GM19455 (cell line): ENCODE measurements around the gene KPNA1.
A peak's percentile ranks its signal among the peaks of the same experiment; 100 is the strongest.
"Not testable (repeated sequence)": the region's sequence is repeated elsewhere in the genome, so short reads cannot be mapped to it uniquely, and the experiment has no call there.

ENCODE experiments used
- ATAC-seq: cut with Tn5 transposase; IDR thresholded peaks from one replicate; pipeline ENCODE4 v1.9.1; 2021; ENCODE audit not compliant: unreplicated experiment

Gene KPNA1

DNA sequence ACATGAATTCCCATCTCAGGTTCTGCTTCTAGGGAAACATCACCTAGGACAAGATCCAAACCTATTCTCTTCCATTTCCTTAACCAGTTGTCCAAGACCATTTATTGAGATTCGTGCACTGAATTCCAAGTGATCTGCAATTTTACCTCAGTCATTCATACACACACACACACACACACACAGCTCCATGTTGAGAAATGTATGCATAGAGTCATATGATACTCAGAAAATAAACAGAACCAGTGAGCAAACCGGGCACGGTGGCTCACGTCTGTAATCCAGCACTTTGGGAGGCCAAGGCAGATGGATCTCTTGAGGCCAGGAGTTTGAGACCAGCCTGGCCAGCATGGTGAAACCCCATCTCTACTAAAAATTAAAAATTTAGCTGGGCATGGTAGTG, 6.1 kb upstream of the KPNA1 start:
- no peak for ATAC-seq

DNA sequence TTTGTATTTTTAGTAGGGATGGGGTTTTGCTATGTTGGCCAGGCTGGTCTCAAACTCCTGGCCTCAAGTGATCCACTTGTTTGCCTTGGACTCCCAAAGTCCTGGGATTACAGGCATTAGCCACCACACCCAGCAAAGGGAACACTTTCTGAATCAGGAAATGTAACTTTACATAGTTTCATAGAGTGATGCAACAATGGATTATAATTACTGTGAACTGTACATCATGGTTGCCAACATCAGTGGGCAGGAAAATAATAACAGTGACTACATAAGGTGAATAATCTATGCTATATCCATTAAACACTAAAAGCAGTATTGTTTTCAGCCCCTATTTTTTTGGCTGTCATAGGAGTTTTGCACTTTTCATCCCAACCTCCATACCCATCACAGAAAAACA, 5.0 kb upstream of the KPNA1 start:
- ATAC-seq = no peak

DNA sequence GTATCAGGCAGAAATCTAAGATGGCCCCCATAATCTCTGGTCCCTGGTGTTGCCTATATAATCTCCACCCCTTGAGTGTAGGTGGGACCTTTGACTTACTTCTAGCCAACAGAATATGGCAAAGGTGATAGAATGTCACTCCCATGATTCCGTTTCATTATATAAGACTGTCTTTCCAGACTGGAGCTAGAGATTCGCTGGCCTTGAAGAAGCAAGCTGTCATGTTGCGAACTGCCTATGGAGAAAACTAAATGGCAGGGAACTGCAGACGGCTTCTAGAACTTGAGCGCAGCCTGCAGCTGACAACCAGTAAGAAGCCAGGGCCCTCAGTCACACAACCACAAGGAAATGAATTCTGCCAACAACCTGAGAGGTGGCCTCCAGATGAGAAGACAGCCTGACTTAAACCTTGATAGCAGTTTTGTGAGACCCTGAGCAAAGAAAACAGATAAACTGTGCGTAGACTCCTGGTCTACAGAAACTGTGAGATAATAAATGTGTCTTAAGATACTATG, 2.2 kb upstream of the KPNA1 start:
- no peak for ATAC-seq

DNA sequence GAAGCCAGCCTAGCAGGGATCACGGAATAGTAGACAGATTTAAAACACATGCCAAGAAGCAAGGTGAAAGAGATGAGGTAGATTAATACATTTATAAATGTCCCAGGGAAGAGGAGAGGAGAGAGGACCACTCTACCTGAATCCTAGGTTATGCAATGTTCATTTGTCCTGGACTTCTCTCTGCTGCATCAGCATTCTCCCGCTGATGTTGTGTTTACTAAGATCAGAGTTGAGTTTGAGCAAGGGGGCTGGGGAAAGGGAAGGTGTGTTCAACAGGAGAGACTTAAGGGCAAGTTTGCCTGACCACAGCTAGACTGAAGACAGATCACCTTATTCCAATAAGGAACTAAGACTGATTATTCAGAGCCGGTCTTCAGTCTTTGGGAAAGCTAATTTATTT, 1.1 kb upstream of the KPNA1 start:
- ATAC-seq = no peak

DNA sequence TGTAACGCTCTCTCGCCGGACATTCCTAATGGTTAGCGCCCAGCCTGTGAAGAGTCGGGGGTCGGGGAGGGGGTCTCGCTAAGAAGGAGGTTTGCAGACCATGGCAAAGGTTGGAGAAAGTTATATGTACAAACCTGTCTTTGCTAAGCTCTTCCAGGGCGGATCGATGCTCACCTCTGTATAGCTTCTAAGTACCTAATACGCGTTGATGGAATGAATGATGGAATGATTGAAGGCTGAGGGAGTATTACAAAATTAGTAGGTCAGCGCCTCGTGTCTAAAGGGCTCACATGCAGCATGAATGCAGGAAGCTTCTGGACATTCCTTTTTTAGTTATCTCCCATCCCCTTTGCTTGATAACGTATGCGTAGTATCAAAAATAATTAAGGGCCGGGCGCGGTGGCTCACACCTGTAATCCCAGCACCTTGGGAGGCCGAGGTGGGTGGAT, 305 bp upstream of the KPNA1 start:
- ATAC-seq = no peak

DNA sequence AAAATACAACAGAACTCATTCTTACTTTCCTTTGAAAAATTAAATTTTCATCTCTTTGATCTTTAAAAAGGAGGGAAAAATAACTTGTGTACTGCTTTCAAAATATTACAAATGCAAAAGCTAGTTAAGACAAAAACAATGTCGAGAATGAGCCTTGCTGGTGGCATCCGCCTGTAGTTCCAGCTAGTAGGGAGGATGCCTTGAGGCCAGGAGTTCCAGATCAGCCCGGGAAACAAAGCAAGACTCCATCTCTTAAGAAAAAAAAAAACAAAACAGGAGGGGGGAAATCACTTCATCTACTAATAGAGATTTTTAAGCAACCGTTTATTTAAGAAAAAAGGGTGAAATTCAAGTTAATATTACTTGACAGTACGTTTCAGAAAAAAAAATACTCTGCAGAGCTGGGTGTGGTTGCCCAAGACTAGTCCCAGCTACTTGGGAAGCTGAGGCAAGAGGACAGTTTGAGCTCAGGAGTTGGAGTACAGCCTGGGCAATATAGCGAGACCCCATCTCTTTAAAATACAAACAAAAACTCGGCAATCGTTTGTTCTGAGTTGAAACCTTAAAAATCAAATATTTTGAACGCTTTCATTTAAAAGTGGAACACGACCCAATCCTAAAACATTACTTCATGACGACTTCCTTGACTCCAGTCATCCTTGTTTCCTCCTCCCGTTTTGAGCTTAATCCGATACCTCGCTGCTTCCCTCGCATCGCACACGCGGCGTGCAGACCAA, 1.2 kb downstream of the KPNA1 start:
- no peak for ATAC-seq

DNA sequence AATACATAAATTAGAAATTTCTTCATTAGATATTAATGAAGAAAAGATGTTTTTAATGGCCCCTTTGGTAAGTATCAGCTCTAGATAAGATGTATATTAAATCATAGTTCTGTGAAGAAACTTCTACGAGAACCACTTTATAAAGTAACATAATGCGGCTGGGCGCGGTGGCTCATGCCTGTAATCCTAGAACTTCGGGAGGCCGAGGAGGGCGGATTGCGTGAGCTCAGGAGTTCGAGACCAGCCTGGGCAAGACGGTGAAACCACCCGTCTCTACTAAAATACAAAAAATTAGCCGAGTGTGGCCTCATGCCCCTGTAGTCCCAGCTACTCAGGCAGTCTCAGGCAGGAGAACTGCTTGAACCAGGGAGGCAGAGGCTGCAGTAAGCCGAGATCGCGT, 2.5 kb downstream of the KPNA1 start:
- ATAC-seq = no peak

DNA sequence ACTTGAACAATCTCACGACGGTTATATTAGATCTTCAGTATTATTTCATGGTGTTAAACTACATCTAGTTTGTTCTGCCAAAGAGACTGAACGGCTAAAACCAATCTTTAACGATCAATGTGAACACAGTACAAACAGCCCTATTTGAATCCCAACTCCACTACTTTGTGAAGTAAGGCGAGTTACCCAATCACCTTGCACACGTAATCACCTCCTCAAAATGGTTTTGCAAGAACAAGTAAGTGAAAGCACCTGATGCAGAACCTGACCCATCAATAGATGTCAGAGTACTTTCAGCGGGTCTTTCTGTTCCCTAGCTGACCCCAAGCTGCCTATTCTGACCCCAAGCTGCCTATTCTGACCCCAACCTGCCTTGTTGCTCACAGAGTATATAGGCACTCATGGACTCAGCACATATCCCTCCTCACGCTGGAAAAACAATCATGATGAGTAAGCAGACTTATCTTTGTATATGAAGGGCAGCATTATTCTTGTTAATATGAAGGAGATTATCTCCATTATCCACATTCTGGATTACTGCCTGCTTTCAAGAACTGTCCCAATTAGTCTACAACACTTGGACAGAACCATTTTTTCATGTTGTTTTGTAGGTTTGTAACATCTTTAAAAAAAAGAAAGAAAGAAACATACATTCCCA, 3.7 kb downstream of the KPNA1 start:
- ATAC-seq = no peak

DNA sequence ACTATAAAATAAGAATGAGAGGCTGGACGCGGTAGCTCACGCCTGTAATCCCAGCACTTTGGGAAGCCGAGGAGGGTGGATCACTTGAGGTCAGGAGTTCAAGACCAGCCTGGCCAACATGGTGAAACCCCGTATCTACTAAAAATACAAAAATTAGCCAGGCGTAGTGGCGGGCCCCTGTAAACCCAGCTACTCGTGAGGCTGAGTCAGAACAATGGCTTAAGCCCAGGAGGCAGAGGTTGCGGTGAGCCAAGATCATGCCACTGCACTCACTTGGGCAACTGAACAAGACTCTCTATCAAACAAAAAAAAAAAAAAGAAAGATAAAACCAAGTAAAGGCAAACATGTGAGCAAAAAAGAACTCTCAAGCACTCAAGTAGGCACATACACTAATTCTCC, 5.8 kb downstream of the KPNA1 start:
- not testable (repeated sequence) for ATAC-seq

DNA sequence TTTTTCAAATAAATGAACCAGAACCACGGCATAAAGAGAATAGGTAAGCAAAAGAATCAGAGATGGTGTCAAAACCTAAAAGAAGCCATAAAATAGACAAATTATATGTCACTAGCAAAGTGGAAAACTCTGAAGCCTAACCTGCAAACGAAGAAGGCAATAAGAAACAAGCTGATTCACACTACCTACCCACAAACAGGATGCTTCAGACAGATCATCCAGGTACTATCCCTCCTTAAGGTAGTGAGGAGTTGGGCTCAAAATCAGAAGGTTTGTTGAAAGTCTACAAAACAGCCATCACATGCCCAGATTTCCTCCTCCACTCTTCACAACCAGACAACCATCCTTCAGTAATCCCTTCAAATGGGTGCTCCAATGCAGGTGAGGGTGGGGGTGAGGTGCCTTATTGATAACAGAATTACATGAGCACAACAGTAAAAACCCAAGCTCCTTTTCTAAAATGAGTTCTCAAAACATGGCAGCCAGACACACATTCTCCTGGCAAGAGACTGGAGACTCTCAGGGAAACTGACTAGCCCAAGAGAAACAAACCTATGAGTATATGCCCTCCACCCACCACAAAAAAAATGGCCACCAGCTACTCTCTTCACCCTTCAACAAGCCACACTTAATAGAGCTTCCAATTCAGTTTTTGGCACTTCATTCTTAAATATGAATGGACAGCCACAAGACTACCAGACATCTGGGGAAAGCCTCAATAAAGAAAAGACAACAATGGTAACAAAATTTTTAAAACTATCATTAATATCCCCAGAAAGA, 6.4 kb downstream of the KPNA1 start:
- no peak for ATAC-seq

DNA sequence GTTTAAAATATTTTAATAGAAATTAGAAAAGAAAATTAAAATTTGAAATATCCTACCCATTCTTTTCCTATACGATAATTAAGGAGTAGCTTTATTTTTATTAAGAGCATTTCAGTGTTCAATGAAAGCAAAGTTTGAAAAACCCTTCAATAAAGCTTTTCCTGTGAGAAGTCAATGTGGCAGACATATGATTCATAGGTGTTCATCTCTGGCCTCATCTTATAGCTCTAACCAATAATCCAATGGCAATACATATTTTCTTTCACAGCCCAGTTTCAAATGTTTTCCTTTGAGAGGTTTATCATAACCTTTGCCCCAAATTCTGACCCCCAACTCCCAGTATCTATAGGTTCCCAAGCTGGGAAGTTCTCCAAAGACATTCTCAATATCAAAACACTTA, 8.3 kb downstream of the KPNA1 start:
- ATAC-seq = no peak

DNA sequence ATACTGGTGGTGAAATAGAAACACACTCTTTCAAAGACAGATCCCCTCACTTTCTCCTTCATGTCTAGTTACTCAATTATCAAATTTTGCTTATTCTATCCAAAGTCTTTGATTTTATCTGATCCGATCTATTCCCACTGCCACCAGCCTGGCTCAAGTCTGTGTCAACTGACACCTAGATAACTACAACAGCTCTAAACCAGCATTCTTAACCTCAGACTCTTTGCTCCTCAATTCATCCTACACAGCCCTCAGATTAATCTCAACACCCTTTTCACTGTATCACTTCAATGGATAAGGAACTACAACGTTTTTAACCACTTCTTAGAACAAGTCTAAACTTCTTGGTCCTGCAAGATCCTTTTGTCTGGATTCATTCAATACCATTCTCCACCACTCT, 9.1 kb downstream of the KPNA1 start:
- no peak for ATAC-seq

DNA sequence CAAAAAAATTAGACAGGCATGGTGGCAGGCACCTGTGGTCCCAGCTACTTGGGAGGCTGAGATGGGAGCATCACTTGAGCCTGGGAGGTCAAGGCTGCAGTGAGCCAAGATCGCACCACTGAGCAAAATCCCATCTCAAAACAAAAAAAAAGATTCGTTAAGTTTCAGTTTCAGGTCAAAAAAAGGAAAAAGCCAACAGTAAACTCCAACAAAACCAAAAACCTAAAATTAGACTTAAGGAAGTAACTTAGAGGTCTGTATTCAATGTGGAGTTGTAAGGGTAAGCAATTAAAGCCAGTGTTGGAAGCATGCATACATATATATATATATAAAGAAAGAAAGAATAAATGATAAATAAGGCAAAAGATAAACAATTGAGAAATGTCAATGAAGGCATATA, 11.8 kb downstream of the KPNA1 start:
- ATAC-seq = no peak

DNA sequence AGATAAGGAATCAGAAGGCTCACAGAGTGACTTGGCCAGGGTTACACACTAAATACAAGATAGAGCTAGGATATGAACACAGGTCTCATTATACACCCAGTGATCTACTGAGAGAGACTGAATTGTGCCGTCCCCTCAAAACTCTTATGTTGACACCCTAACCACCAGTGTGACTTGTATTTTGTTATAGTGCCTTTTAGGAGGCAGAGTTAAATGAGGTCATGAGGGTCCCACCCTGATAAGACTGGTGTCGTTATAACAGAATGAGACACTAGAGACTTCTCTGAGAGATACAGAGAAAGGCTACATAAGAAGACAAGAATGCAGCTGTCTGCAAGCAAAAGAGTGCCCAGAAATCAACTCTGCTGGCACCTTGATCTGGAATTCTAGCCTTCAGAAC, 12.6 kb downstream of the KPNA1 start:
- no peak for ATAC-seq

DNA sequence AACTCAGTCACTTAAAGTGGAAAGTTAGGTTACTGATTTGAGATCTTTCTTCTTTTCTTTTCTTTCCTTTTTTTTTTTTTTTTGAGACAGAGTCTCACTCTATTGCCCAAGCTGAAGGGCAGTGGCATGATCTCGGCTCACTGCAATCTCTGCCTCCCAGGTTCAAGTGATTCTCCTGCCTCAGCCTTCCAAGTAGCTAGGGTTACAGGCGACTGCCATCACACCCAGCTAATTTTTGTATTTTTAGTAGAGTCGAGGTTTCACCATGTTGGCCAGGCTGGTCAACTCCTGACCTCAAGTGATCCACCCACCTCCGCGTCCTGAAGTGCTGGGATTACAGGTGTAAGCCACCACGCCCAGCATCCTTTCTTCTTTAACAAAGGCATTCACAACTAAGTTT, 13.8 kb downstream of the KPNA1 start:
- not testable (repeated sequence) for ATAC-seq

DNA sequence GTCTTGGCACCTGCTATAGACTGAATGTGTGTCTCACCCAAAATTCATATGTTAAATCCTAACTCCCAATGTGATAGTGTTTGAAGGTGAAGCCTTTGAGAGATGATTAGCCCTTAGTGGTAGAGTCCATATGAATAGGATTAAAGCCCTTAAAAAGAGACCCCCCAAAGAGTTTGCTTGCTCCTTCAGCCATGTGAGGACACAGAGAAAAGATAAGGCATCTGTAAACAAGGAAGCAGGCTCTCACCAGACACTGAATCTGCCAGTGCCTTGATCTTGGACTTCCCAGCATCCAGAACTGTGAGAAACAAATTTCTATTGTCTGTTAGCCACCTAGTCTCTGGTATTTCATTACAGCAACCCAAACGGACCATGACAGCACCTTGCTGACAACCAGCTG, 16.6 kb downstream of the KPNA1 start:
- ATAC-seq = no peak

DNA sequence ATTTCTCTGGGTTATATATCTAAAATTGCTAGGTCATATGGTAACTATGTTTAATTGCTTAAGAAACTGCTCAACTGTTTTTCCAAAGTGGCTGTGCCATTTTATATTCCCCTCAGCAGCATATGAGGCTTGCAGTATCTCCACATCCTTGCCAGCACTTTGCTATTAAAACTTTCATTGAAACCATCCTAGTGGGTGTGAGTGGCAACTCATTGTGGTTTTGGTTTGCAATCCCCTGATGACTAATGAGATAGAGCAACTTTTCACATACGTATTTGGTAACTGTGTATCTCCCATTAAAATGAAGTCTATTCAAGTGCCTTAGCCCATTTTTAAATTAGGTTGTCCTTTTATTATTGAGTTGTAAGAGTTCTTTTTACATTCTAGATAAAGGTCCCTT, 17.3 kb downstream of the KPNA1 start:
- ATAC-seq = peak; percentile 85

DNA sequence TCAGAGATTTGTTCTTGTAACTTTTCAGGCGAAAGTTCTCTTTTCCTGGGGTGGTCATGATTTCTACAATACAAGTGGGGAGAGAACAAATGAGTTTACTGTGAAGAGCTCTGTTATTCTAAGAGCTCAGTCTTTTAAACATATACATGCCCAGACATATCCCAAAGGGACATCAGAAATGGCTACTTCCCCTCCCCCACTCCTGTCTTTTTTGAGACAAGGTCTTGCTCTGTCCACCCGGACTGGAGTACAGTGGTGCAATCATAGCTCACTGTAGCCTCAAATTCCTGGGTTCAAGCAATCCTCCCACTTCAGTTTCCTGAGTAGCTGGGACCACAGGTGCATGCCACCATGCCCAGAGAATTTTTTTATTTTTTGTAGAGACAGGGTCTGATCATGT, 18.2 kb downstream of the KPNA1 start:
- ATAC-seq = no peak

DNA sequence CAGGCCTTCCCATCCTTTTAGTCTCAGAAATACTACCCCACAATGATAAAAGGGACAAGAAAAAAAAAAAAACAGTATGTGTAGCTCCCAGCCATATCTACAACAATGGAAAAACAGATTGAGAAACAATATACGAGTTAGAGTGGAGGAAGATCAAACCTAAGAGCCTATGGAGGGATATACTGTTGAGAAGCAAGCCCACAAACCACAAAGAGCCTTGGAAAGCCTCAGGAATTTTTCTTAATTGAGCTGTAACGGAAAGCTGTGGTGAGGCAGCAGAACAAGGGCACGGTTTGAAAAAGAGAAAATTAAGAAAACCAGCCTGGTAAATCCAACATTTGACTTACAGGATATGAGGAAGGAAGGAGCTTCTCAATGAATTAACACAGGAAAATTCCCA, 21.4 kb downstream of the KPNA1 start:
- no peak for ATAC-seq

DNA sequence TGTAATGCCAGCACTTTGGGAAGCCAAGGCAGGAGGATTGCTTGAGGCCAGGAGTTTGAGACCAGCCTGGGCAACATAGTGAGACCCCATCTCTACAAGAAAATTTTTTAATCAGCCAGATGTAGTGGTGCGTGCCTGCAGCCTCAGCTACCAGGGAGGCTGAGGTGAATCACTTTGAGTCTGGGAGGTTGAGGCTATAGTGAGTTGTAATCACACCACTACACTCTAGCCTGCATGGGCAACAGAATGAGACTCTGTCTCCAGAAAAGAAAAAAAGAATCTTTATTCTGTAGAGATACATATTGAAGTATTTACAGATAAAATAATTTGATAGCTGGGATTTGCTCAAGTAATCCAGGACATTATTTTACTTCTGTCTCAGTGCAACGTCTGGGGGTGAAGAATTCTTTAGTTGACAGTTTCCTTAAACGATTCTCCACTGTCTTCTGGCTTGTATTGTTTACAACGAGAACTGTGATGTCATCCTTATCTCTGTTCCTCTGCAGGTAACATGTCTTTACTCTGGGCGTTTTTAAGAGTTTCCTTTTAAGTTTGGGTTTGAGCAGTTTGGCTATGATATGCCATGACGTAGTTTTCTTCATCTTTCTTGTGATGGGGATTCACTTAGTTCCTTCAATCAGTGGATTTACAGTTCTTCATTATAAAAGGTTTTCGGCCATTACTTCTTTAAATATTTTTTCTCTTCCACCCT, 26.3 kb downstream of the KPNA1 start:
- ATAC-seq = no peak

DNA sequence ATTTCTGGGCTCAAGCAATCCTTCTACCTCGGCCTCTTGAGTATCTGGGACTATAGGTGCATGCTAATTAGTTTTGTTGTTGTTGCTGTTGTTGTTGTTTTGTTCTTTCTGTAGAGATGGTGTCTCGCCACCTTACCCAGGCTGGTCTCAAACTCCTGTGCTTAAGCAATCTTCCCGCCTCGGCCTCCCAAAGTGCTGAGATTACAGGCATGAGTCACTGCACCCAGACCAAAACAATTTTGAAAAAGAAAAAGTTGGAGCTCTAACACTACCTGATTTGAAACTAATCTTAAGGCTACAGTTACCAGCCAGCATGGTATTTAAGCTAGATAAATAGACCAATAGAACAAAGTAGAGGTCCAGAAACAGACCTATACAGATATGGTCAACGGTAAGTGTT, 29.8 kb downstream of the KPNA1 start:
- ATAC-seq = no peak
